ENCODE measurements around the gene CCDC183. TPM values are rescaled to one million over a fixed set of nuclear protein-coding genes. Genes with fewer than 3 reads are reported as not detected.
"Not testable (repeated sequence)": the region's sequence is repeated elsewhere in the genome, so short reads cannot be mapped to it uniquely, and the experiment has no call there.

CCDC183 gene
- total and polyA plus RNA-seq, 2 of the 4 experiments (the other 2 are of a cell fraction), result under 0.01 to 0.29 TPM

- TF ChIP-seq RFX5 (IDR thresholded peaks at IDR 0.05; ENCODE audit: low read depth, low read length) (no peak), POLR2A (IDR thresholded peaks at IDR 0.05; ENCODE audit: low read depth, low read length) (no peak)
- no peak overlapping the region for H3K56ac ChIP-seq (ENCODE audit: extremely low read depth, insufficient read depth, low read length)
- no peak overlapping the region for H2BK5ac ChIP-seq (ENCODE audit: low read depth, low read length, poor library complexity, severe bottlenecking)
- DNase-seq, result no peak
- H3K4me1 ChIP-seq (ENCODE audit: control insufficient read depth, insufficient read depth, low read length), result no peaks in the 10 kb centered on the region
- H2BK120ac ChIP-seq (ENCODE audit: low read depth, low read length), result no peak overlapping the region
- no TSS peak for BruUV-seq (replicated peaks)
- H4K91ac ChIP-seq (ENCODE audit: insufficient read depth, low read depth, low read length), result no peak overlapping the region
- dilution Hi-C loops (cut with HindIII; ENCODE audit: low sequenced_read_pairs, unreplicated experiment), result no loop called here
- no peak overlapping the region for H3K9ac ChIP-seq (ENCODE audit: low read depth, low read length)
- no peak overlapping the region for H2BK20ac ChIP-seq (ENCODE audit: low read depth, low read length)
- peaks cover 7% of the 10 kb centered on the region for H3K27me3 ChIP-seq (ENCODE audit: control insufficient read depth, insufficient read depth, low read length)
- in situ Hi-C loops (cut with MboI; ENCODE audit: low sequenced_read_pairs), result no loop called here
- ChIA-PET POLR2A (ENCODE audit: unreplicated experiment) (no interaction called here), CTCF (no interaction called here)
- H3K4me3 ChIP-seq (ENCODE audit: insufficient read depth, low read depth, low read length), result no peak overlapping the region
- H3K36me3 ChIP-seq (ENCODE audit: control insufficient read depth, insufficient read depth, low read length), result no peaks in the 10 kb centered on the region
- no peak overlapping the region for H3K27ac ChIP-seq (ENCODE audit: insufficient read depth, low read length)
- H3K4ac ChIP-seq (ENCODE audit: low read depth, low read length), result no peak overlapping the region
- no peaks in the 10 kb centered on the region for H3K9me3 ChIP-seq (ENCODE audit: control insufficient read depth, insufficient read depth, low read length)
- no peak overlapping the region for H4K5ac ChIP-seq (ENCODE audit: low read depth, low read length)
- H4K20me1 ChIP-seq (ENCODE audit: insufficient read depth, low read length), result no peaks in the 10 kb centered on the region
- no peak overlapping the region for H2AK9ac ChIP-seq (replicated peaks; ENCODE audit: low read depth, low read length, poor library complexity)
- H2BK15ac ChIP-seq (ENCODE audit: low read depth, low read length), result no peak overlapping the region
- H3K79me1 ChIP-seq (ENCODE audit: low read depth in 1 of 2, low read length in 2 of 2), result no peaks in the 10 kb centered on the region
- H2AFZ ChIP-seq (replicated peaks; ENCODE audit: low read length, poor library complexity), result no peak overlapping the region
- no peak overlapping the region for H3K18ac ChIP-seq (ENCODE audit: low read depth, low read length)
- no peak overlapping the region for H3K23ac ChIP-seq (ENCODE audit: low read depth, low read length)
- no peak overlapping the region for H4K8ac ChIP-seq (ENCODE audit: low read depth in 2 of 2, low read length in 2 of 2)
- ATAC-seq (ENCODE audit: low read depth), result no peak
- H3K9me1 ChIP-seq (ENCODE audit: insufficient read depth, low read length), result no peaks in the 10 kb centered on the region
- WGBS, 2 experiments (ENCODE audit: extremely low coverage in 2 of 2, insufficient read length in 1 of 2), result 98% methylated on average over 8 of the region's 14 CpGs; no CpG with 5 or more reads in 1 of the 2 experiments
- H3K14ac ChIP-seq (replicated peaks; ENCODE audit: low read depth, low read length), result no peak overlapping the region
- intact Hi-C loops (cut with micrococcal nuclease), result no loop called here
- H3K4me2 ChIP-seq (ENCODE audit: low read depth, low read length), result no peak overlapping the region
- no peak overlapping the region for H2AK5ac ChIP-seq (ENCODE audit: low read depth, low read length)
These were observed 31.1 kb upstream of the CCDC183 start for GRCh38 chr9:136765041-136765440.

- H3K9me3 ChIP-seq (ENCODE audit: control insufficient read depth, insufficient read depth, low read length); POLR2A ChIA-PET (ENCODE audit: unreplicated experiment); H3K36me3 ChIP-seq (ENCODE audit: control insufficient read depth, insufficient read depth, low read length); H3K9me1 ChIP-seq (ENCODE audit: insufficient read depth, low read length); H3K18ac ChIP-seq (ENCODE audit: low read depth, low read length); H2BK15ac ChIP-seq (ENCODE audit: low read depth, low read length); H3K27me3 ChIP-seq (ENCODE audit: control insufficient read depth, insufficient read depth, low read length); H4K8ac ChIP-seq (ENCODE audit: low read depth in 2 of 2, low read length in 2 of 2); H4K91ac ChIP-seq (ENCODE audit: insufficient read depth, low read depth, low read length); H3K56ac ChIP-seq (ENCODE audit: extremely low read depth, insufficient read depth, low read length); H2AK9ac ChIP-seq (replicated peaks; ENCODE audit: low read depth, low read length, poor library complexity); H4K20me1 ChIP-seq (ENCODE audit: insufficient read depth, low read length); H3K14ac ChIP-seq (replicated peaks; ENCODE audit: low read depth, low read length); H3K79me1 ChIP-seq (ENCODE audit: low read depth in 1 of 2, low read length in 2 of 2); H2BK120ac ChIP-seq (ENCODE audit: low read depth, low read length); H3K4me3 ChIP-seq (ENCODE audit: insufficient read depth, low read depth, low read length); H3K27ac ChIP-seq (ENCODE audit: insufficient read depth, low read length); H2AK5ac ChIP-seq (ENCODE audit: low read depth, low read length); H2AFZ ChIP-seq (replicated peaks; ENCODE audit: low read length, poor library complexity); DNase-seq; H3K23ac ChIP-seq (ENCODE audit: low read depth, low read length); H2BK20ac ChIP-seq (ENCODE audit: low read depth, low read length); H3K4ac ChIP-seq (ENCODE audit: low read depth, low read length); H4K5ac ChIP-seq (ENCODE audit: low read depth, low read length); dilution Hi-C loops (cut with HindIII; ENCODE audit: low sequenced_read_pairs, unreplicated experiment); H2BK5ac ChIP-seq (ENCODE audit: low read depth, low read length, poor library complexity, severe bottlenecking); in situ Hi-C loops (cut with MboI; ENCODE audit: low sequenced_read_pairs); BruUV-seq (replicated peaks); H3K4me1 ChIP-seq (ENCODE audit: control insufficient read depth, insufficient read depth, low read length); H3K9ac ChIP-seq (ENCODE audit: low read depth, low read length); ATAC-seq (ENCODE audit: low read depth); H3K4me2 ChIP-seq (ENCODE audit: low read depth, low read length): not testable (repeated sequence)
- CTCF ChIA-PET, result interaction anchor here (0.8 to 1.1 kb wide), 2 partner anchors 13 to 780 kb away, joined by 3 read pairs; no protein-coding TSS in a partner anchor
- 73% methylated on average over 3 of the region's 14 CpGs; no CpG with 5 or more reads in 1 of the 2 experiments for WGBS, 2 experiments (ENCODE audit: extremely low coverage in 2 of 2, insufficient read length in 1 of 2)
- intact Hi-C loops (cut with micrococcal nuclease), result loop anchor here (2.0 kb wide), 1 partner anchor 15 kb away; no protein-coding TSS in a partner anchor
These were observed 30.3 kb upstream of the CCDC183 start for GRCh38 chr9:136765745-136766409.
